NCI-H128 (cell line): ENCODE measurements around the gene SLC35B2.

ENCODE experiments used
- DNase-seq: peaks from one replicate; lab custom pipeline; 2025; ENCODE audit not compliant: unreplicated experiment; lab: John Stamatoyannopoulos, UW

Gene SLC35B2

GRCh38 chr6:44268095-44268628, 10.8 kb upstream of the SLC35B2 start:
- peak; percentile 40 for DNase-seq

DNA sequence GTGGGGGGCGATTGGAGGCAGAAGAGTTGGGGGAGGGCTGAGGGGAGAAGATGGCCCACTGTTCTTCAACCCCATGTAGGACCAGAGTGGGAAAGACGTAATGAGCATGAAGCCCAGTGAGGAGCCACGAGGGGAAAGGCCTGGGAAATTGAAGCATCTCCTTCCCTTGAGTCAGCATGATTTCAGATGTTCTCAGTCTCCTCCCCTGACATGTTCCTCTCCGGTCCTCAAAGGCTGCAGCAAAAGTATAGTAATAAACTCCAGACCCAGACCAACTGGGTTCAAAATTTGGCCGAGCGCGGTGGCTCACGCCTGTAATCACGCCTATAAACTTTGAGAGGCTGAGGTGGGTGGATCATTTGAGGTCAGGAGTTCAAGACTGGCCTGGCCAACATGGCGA, 9.9 kb upstream of the SLC35B2 start:
- DNase-seq, result no peak

DNA sequence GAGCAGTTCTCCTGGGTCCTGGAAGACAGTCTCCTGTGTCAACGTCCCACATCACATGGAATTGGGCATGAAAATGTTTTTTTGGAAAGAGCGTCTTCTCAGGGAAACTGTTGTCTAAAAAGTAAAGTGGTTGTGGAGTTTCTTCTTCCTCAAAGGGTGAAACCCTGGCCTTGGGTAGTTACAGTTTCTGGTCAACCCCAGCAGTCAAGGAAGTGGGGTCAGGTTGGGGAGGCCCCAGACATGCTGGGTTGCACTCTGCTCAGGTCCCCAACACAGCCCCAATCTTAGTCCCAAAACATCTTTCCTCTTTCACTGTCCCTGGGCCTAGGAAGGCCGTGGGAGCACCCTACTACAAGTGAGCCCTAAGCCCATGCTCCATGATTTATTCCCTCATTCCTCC, 9.0 kb upstream of the SLC35B2 start:
- no peak for DNase-seq

GRCh38 chr6:44265722-44266233, 8.4 kb upstream of the SLC35B2 start:
- DNase-seq, result no peak

- peak; percentile 59 for DNase-seq
Measured at GRCh38 chr6:44265007-44265721, 7.8 kb upstream of the SLC35B2 start, which contains the start of gene NFKBIE. Gene NFKBIE (minus strand): TSS chr6:44265551. CDS start chr6:44265346, 205 bp downstream.

GRCh38 chr6:44264154-44265006, 7.1 kb upstream of the SLC35B2 start:
- DNase-seq, result peak; percentile 6

GRCh38 chr6:44263354-44264100, 6.2 kb upstream of the SLC35B2 start:
- DNase-seq, result no peak

GRCh38 chr6:44262467-44263353, 5.4 kb upstream of the SLC35B2 start:
- DNase-seq, result no peak

DNA sequence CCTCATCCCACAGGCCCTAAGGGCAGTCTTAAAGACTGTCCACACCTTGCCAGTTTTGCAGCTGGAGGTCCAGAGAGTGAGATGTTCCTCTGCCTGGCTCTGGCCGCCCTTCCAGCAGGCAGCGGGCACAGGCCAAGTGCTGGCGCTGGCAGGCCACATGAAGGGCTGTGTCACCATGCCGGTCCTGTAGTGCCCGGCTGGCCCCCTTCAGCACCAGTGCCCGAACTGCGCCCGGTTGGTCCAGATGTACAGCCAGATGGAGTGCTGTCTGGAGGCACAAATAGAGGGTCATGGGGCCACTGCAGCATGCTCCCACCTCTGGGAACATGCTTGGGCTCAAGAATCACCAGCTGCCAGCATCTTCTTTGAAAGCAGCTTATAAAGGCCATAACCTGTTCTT, 4.3 kb upstream of the SLC35B2 start:
- DNase-seq, result no peak

DNA sequence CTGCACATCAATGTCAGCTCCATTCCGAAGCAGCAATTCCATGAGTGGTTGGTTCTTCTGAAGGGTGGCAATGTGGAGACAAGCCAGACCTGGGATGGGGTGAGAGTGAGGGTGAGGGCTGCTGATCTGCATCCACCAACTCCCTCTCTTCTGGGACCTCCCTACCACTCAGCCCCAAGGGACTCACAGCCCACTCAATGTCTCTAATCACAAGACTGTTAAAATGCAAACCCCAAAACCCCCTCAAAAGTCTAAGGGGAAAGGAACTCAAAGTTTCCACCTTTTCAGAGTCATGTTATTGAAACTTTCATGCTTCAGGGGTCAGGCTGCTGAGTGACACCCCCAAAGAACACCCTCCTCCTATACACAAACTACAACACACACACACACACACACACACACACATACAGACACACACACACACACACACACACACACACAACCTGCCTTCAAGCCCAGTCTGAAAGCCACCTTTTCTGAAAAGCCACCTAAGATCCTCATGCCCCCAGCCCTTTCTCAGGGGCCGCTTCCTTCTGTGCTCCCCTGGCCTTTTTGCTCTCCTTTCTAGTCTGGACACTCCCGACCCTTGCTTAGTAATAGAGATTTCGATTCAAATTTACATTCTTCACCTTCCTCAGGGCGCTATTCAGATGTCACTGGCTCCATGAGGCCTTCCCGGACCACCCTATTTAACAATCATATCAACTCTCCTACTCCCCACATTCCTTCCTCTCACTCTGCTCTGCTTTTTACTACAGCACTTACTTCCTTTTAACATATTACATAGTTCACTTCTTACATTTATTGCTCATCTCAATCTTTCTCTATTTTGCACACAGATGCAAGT, 3.3 kb upstream of the SLC35B2 start:
- no peak for DNase-seq

GRCh38 chr6:44260011-44260410, 2.7 kb upstream of the SLC35B2 start:
- no peak for DNase-seq

DNA sequence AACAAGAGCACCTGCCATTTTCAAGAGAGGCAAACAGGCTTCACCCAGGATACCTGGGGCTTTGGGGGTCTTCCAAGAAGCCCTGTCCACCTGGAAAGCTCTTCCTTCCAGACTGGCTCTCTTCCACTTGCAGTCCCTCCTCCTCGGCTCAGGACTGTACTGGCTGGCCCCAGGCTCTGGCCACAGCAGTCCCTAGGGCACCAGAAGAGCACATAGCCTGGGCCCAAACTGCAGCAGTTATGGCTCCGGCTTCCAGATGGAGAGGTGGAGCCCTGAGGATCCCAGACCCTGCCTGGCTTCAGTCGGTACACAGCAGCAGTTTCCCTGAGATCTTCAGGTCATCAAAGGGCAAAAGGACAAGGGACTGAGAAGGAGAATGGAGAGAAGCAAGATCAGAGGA, 1.6 kb upstream of the SLC35B2 start:
- DNase-seq, result no peak

- DNase-seq, result no peak
Measured at GRCh38 chr6:44258325-44258863, 1.1 kb upstream of the SLC35B2 start.

- DNase-seq, result no peak
Measured at GRCh38 chr6:44257753-44258324, 511 bp upstream of the SLC35B2 start.

- no peak for DNase-seq
Measured at GRCh38 chr6:44256775-44257024, 628 bp downstream of the SLC35B2 start.

DNA sequence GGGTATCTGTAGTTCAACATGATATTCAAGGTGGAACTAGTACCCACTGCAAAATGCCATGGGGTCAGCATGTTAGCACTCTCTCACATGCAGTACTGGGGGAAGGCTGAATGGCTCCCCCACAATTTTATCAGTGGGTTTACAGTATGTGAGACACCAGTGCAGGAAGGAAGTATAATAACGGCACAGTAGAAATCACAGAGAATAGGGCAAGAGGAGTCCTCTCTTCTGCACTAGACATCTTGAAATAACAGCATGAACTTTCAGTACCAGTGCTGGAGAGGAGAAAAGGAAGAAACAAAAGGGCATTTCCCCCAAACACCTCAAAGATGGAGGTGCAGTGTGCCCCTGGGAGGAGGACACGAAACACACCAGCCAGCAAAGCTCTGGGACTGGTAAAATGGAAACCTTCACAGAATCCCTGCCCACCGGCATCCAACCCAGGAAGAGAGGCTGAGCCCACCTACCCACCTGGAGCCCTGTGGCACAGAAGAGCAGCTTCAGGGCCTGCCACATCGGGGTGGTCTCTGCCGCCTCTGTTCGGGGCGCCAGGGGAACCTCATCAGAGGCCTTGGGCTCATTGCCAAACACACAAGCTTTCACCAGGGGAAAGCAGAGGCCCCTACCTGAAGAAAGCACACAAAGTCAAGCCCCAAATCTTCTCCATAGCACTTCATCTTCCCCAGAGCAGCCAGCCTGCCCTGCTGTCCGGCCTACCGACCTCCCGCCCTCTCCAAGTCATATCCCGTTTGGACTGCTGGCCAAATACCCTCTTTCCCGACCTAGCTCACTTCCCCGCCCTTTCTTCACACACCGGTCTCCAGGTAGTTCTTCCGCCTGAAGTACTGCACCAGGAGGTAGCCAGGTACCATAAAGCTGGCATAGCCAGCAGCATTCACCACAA, 1.2 kb downstream of the SLC35B2 start:
- no peak for DNase-seq

DNA sequence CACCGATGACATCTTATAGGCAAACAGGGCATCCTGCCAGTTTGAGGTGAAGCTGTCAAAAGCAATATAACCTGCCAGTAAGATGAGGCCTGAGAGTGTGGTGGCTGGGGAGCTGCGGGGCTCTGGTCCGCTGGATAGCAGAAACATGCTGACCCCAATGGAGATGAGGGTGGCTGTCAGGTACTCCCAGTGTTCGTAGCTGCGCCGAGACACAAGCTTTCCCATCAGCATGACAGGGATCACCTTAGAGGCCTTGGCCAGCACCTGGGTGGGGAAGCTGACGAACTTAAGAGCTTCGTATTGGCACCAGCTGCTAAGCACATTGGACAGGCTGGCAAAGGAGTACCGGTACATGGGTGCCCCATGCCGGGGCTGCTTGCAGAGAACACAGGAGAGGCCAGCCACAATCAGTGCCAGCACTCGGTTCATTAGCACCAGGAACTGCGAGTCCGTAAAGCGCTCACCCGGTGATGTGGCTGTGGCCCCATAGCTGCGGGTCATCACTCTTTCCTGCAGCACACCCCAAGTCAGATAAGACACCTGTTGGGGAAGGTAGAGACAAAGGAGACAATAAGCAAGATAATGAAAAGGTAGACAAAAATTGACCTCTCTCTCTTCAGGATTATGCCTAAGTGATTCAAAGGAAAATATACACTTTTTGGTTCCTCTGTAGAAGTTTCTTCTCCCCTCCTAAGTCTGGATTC, 2.1 kb downstream of the SLC35B2 start:
- no peak for DNase-seq
